AG04449 (cell line): ENCODE data around the gene SENP8.
"Not testable (repeated sequence)": the region's sequence is repeated elsewhere in the genome, so short reads cannot be mapped to it uniquely, and the experiment has no call there.

ENCODE experiments used
- CTCF ChIA-PET: fragments of 350-600 bp; formaldehyde crosslinking; extraction: SDS; loops from one replicate; lab custom pipeline; 2021; ENCODE audit warnings: antibody characterized with exemption; lab: Yijun Ruan, JAX
- POLR2A ChIA-PET: fragments of 400-600, 350-600 bp; formaldehyde crosslinking; extraction: SDS; loops from one replicate; lab custom pipeline; 2020; ENCODE audit warnings: antibody characterized with exemption, inconsistent platforms; lab: Yijun Ruan, JAX
- DNase-seq: peaks from one replicate; pipeline ENCODE4 v3.0.0-alpha.2; 2010; ENCODE audit warnings: low read depth, low spot score
- H3K4me3 ChIP-seq: 2 replicates; pipeline ENCODE4 v1.5.1; 2011; ENCODE audit warnings: low read depth, mild to moderate bottlenecking, control low read depth, low read length
- TF ChIP-seq, protein P1 (sequence below): IDR thresholded peaks from one replicate; pipeline ENCODE4 v1.5.1; 2011; ENCODE audit warnings: mild to moderate bottlenecking, moderate library complexity, low read length, control low read depth, inconsistent platforms; ENCODE audit not compliant: insufficient read depth; ENCODE audit errors: missing control alignments

The SENP8 gene

DNA sequence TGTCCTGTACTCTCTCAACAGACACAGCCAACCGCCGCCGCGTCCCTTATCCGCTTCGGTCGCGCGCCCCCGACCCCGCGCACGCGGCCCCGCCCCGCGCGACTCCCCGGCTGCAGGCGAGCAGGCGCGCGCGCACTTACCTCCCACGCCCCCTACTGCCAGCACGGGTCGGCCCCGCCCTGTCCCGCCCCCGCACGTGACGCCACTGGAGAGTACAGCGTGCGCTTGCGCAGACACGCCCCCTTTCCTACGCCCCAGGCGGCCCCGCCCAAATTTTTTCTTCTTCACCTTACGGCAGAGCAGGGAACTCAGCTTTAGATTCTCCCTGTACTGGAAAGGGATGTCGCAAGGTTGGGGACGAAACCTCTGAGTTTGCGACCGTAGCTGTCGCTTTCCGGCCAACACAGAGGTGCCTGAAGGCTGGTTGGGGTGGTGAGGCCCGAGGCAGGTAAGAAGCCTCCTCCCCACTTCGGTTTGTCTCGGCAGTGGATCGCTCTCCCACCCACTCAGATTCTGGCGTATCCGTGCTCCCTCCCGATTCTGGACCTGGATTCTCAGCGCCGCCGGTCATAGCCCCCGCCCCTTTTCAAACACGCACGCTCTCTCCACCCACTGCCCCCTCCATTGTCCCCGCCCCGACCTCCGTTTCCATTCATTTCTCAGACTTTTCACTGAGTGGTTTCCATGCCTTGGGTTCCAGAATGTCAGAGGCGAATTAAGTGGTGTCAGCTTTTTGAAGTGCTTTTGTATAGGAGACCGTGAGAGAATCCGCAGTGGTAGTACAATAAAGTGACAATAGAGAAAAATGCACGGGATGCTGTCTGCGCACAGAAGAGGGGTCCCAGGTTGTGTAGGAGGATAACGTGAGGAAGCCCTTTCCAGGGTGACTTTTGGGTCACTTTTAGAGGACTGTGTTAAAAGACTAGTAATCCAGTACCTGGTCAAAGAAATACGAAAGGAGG lies at the start of gene SENP8, which contains the start of gene MYO9A:
TSS of gene SENP8 (plus strand) at position 387 of the 962 bp plus-strand sequence. CDS start 21,221 bp downstream, outside the sequence.
TSS of gene MYO9A (minus strand) at position 134 of the 962 bp plus-strand sequence. CDS start 71,587 bp downstream, outside the sequence.
- H3K4me3 ChIP-seq: peak within 1 kb of the TSS; percentile 97
- CTCF ChIA-PET: interaction anchor here (0.6 to 1.6 kb wide), 3 partner anchors 12 to 37 kb away, joined by 3 read pairs; no protein-coding TSS in a partner anchor
- DNase-seq: peak; percentile 84
- TF ChIP-seq, protein P1, sequence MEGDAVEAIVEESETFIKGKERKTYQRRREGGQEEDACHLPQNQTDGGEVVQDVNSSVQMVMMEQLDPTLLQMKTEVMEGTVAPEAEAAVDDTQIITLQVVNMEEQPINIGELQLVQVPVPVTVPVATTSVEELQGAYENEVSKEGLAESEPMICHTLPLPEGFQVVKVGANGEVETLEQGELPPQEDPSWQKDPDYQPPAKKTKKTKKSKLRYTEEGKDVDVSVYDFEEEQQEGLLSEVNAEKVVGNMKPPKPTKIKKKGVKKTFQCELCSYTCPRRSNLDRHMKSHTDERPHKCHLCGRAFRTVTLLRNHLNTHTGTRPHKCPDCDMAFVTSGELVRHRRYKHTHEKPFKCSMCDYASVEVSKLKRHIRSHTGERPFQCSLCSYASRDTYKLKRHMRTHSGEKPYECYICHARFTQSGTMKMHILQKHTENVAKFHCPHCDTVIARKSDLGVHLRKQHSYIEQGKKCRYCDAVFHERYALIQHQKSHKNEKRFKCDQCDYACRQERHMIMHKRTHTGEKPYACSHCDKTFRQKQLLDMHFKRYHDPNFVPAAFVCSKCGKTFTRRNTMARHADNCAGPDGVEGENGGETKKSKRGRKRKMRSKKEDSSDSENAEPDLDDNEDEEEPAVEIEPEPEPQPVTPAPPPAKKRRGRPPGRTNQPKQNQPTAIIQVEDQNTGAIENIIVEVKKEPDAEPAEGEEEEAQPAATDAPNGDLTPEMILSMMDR: peak; percentile 4
- POLR2A ChIA-PET: interaction anchor here (1.3 kb wide), 1 partner anchor 9 kb away, joined by 4 read pairs; no protein-coding TSS in a partner anchor

DNA sequence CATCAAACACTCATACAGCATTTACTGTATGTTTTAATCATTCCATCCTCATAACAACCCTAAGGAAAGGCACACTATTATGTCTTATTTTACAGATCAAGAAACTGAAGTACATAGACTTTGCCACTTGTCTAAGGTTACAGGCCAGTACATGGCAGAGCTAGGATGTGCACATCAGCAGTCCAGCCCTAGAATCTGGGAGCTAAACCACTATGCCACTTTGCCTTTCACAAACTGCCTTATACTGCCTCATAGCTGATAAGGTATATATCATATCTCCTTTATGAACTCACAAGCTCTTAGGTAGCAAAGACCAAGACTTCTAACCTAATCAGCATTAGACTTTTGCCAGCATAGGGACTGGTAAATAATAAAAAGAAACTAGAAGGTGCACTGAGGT lies 49.3 kb upstream of the SENP8 start:
- ChIA-PET CTCF (no interaction called here), POLR2A (no interaction called here)
- no peak for DNase-seq
- H3K4me3 ChIP-seq: no peak overlapping the region
- TF ChIP-seq, protein P1: no peak

DNA sequence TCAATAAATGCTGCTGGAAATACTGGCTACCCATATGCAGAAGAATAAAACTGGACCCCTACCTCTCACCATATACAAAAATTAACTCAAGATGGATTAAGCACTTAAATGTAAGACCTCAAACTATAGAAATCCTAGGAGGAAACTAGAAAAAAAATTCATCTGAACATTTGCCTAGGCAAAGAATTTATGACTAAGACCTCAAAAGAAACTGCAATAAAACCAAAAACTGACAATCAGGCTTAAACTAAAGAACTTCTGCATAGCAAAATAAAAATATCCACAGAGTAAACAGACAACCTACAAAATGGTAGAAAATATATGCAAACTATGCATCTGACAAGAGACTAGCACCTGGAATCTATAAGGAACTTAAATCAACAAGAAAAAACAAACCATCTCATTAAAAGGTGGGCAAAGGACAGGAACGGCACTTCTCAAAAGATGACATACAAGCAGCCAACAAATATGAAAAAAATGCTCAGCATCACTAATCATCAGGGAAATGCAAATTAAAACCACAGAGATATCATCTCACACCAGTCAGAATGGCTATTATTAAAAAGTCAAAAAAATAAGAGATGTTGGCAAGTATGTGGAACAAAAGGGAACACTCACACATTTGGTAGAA lies 47.3 kb upstream of the SENP8 start:
- ChIA-PET CTCF (no interaction called here), POLR2A (no interaction called here)
- no peak for DNase-seq
- TF ChIP-seq, protein P1: no peak
- H3K4me3 ChIP-seq: no peak overlapping the region

DNA sequence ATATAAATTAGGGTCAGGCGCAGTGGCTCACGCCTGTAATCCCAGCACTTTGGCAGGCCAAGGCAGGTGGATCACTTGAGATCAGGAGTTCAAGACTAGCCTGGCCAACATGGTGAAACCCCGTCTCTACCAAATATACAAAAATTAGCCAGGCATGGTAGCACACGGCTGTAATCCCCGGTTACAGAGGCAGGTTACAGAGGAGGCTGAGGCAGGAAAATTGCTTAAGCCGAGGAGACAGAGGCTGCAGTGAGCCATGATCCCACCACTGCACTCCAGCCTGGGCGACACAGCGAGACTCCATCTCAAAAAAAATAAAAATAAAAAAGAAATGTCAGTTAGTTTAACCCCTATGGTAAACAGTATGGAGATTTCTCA lies 46.8 kb upstream of the SENP8 start:
- POLR2A ChIA-PET, H3K4me3 ChIP-seq, DNase-seq, CTCF ChIA-PET: not testable (repeated sequence)

DNA sequence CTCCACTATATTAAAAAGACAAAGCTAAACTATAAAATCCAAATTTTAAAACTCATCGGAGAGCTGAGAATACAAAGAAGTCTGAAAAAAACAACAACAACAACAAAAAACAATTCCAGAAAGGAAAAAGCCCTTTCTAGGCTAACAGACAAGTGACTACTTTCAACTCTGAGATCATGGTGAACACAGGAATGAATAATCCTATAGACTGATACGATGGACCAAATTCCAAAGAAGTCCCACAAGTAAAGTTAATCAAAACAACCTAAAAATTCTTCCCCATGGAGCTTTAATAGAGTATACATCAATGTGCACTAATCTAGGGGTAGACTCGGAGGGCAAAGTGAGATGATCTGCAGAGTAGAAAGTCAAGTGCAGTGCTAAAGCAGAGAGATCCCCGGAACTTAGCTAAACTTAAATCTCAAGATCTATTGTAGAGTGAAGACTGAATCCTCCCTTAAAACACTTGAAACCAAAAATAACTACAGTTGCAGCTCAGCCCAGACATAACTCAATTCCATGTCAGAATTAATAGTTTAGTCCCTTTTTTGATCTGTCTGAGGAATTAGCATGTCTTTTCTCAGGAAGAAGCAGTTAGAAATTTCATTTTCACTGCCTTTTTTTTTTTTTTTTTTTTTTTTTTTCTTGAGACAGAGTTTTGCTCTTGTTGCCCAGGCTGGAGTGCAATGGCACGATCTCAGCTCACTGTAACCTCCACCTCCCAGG lies 43.7 kb upstream of the SENP8 start:
- ChIA-PET CTCF (interaction anchor here (1.7 kb wide), 1 partner anchor 29 kb away, joined by 3 read pairs; no protein-coding TSS in a partner anchor), POLR2A (no interaction called here)
- no peak for DNase-seq
- TF ChIP-seq, protein P1: no peak
- no peak overlapping the region for H3K4me3 ChIP-seq

DNA sequence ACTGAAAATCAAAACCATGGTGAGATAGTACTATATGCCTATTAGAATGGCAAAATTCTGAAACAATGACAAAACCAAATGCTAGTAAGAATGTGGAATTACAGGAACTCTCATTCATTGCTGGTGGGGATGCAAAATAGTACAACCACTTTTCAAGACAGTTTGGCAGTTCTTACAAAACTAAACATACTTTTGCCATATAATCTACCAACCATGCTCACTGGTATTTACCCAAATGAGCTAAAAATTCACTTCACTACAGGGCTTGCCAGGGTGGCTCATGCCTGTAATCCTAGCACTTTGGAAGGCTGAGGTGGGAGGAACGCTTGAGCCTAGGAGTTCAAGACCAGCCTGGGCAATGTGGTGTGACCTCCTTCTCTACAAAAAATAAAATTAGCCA lies 40.3 kb upstream of the SENP8 start:
- peak; percentile 31 for DNase-seq
- ChIA-PET POLR2A (no interaction called here), CTCF (no interaction called here)
- H3K4me3 ChIP-seq: no peak overlapping the region
- TF ChIP-seq, protein P1: no peak
